ENCODE measurements around the gene MAPK7. TPM values are rescaled to one million over a fixed set of nuclear protein-coding genes. Genes with fewer than 3 reads are reported as not detected.

MAPK7 gene
- polyA plus RNA-seq, 6 donors from 2014 or later: 3.5 to 11.3 (median 7.3) TPM

DNA sequence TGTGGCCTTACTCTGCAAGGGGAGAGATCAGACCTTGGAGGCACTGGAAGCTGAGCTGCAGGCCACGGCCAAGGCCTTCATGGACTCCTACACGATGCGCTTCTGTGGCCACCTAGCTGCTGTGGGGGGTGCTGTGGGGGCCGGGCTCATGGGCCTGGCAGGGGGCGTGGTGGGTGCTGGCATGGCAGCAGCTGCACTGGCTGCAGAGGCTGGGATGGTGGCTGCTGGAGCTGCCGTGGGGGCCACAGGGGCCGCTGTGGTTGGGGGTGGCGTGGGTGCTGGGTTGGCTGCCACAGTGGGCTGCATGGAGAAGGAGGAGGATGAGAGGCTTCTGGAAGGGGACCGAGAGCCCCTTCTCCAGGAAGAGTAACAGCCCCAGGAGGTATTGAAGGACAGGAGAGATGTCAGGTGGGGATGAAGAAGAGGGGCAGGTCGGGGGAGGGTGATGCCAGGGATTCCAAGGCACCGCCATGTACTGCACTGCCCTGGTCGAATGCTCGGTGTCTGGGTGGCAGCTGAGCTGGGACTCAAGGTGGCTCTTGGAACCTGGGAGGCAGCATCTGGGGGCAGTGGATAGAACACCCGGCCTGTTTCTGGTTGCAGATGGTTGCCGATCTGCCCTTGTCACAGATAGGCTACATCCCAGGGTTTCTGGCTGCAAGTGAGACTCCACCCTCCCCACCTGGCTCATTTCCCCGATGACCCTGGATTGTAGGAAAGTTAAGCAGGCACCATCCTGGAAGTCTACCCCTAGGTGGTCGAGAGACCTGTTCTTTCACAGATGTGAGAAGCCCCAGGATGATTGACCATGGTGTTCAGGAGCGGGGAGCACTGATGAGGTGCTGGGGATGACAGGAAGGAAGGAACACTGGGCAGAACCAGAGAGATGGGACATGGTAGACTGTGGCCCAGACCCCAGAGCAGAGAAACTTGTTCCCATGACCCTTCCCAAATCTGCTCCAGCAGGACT is 37.8 kb downstream of the MAPK7 start:
- H3K27me3 Mint-ChIP-seq: peaks cover 7 to 34% (median 7%) of the 10 kb centered on the region in 3 donors
- no peak overlapping the region for H3K4me3 Mint-ChIP-seq
- no peak for ATAC-seq (ENCODE audit: low read depth in 2 of 2)
- H3K4me1 Mint-ChIP-seq: no peaks in the 10 kb centered on the region
- H3K27ac Mint-ChIP-seq: peak overlapping the region in 1 of 6 donors; percentile 49
- no peak for DNase-seq
- H3K36me3 Mint-ChIP-seq: no peaks in the 10 kb centered on the region
- no peaks in the 10 kb centered on the region for H3K9me3 Mint-ChIP-seq

DNA sequence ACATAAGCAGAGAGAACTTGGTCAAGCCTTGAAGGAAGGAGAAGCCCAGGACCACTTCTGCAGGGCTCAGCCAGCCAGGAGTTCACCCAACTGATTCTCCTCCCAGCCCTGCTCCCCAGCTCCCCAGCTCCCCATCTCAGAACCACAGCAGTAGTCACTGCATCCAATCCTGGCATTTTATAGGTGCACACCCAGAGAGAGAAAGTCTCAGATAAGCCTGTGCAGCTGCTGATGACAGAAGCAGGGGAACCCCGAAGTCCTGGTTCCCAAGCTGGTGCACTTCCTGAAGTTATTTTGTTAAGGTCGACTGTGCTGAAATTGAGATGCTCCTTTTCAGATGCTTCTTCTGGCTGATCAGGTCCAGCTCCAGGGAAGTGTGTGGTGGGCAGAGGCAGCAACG is 39.3 kb downstream of the MAPK7 start:
- Mint-ChIP-seq H3K4me3 (no peak overlapping the region), H3K27me3 (peaks cover 7 to 28% (median 7%) of the 10 kb centered on the region in 3 donors), H3K4me1 (no peaks in the 10 kb centered on the region), H3K9me3 (no peaks in the 10 kb centered on the region), H3K27ac (peak overlapping the region in 1 of 6 donors; percentile 37), H3K36me3 (no peaks in the 10 kb centered on the region)
- ATAC-seq (ENCODE audit: low read depth in 2 of 2) (no peak), DNase-seq (no peak)

DNA sequence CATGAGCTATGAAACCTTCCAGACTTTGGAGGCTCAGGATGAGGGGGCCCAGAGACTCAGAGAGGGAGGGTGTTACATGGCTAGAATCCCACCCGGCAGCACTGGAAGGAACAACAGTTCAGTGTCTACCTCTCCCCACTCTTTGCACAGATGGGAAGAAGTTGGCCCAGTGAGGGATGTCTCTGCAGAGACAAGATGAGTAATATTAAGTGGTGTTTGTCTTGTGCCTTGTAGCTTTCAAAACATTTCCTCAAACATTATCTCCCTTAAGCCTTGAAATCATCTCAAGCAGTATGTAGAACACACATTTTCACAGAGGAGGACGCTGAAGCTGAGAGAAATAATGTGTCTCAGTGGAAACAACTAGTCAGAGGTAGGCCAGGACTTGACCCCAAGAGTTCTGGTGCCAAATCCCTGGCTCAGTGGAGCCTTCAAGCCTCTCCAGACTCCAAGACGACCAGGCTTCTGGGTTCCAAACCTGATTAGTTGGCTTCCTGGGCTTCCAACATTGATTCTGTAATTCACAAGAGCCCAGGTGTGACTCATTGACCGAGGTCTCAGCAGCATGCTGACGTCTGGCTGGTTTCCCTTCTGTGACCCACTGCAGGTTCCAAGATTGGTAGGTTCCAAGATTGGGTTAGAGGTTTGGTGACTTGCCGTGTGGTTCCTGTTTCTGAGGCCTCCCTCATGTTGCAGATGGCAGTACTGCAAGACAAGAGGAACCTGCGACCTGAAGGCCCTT is 40.1 kb downstream of the MAPK7 start:
- H3K27ac Mint-ChIP-seq: peak overlapping the region in 2 of 6 donors; percentile 1 to 54
- DNase-seq: no peak
- ATAC-seq (ENCODE audit: low read depth in 2 of 2): peak in 1 of 2 donors; percentile 25

DNA sequence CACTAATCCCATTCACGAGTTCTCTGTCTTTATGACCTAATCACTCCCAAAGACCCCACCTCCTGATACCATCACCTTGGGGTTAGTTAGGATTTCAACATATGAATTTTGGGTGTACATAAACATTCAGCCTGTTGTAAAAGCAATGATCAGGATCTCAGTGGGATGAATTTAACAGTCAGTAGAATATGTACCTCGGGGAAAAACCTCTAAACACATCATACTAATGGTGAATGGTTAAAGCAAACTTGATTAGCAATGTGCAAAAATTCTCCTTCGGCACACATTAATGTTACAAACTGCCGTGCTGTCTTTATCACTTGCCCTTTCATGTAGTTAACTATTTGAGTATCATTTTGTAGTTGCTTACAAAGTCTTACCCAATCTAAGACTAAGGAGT is 42.9 kb downstream of the MAPK7 start:
- H3K27me3 Mint-ChIP-seq: peaks cover 0 to 21% (median 7%) of the 10 kb centered on the region in 3 donors
- H3K27ac Mint-ChIP-seq: no peak overlapping the region
- ATAC-seq (ENCODE audit: low read depth in 2 of 2) (no peak), DNase-seq (no peak)
- H3K4me3 Mint-ChIP-seq: no peak overlapping the region
- H3K9me3 Mint-ChIP-seq: no peaks in the 10 kb centered on the region
- H3K36me3 Mint-ChIP-seq: no peaks in the 10 kb centered on the region
- no peaks in the 10 kb centered on the region for H3K4me1 Mint-ChIP-seq

More for the DNA sequence above, 40.1 kb downstream of the MAPK7 start:
- peaks cover 1 to 28% (median 7%) of the 10 kb centered on the region in 3 donors for H3K27me3 Mint-ChIP-seq
- H3K4me1 Mint-ChIP-seq: no peaks in the 10 kb centered on the region
- no peak overlapping the region for H3K4me3 Mint-ChIP-seq
- no peaks in the 10 kb centered on the region for H3K9me3 Mint-ChIP-seq
- no peaks in the 10 kb centered on the region for H3K36me3 Mint-ChIP-seq

DNA sequence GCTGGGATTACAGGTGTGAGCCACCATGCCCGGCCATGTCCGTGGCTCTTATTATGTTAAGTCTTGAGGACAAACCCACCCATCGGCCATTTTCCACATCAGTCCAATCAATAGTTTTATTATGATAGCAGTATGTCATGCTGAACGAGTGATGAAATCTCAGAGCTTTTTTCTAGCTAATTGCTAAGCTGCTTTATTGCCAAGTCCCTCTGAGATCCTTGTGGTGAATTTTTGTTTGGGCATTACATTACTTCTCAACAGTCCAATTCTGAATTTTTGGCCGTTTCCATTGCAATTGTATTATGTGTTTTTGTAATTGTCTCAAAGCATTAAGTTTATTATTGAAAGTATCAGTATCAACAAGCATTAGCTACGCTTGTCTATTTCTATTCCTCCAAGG is 43.6 kb downstream of the MAPK7 start:
- DNase-seq (no peak), ATAC-seq (ENCODE audit: low read depth in 2 of 2) (no peak)
- Mint-ChIP-seq H3K4me3 (no peak overlapping the region), H3K27me3 (peaks cover 0 to 23% (median 7%) of the 10 kb centered on the region in 3 donors), H3K9me3 (no peaks in the 10 kb centered on the region), H3K27ac (no peak overlapping the region), H3K4me1 (no peaks in the 10 kb centered on the region), H3K36me3 (no peaks in the 10 kb centered on the region)

DNA sequence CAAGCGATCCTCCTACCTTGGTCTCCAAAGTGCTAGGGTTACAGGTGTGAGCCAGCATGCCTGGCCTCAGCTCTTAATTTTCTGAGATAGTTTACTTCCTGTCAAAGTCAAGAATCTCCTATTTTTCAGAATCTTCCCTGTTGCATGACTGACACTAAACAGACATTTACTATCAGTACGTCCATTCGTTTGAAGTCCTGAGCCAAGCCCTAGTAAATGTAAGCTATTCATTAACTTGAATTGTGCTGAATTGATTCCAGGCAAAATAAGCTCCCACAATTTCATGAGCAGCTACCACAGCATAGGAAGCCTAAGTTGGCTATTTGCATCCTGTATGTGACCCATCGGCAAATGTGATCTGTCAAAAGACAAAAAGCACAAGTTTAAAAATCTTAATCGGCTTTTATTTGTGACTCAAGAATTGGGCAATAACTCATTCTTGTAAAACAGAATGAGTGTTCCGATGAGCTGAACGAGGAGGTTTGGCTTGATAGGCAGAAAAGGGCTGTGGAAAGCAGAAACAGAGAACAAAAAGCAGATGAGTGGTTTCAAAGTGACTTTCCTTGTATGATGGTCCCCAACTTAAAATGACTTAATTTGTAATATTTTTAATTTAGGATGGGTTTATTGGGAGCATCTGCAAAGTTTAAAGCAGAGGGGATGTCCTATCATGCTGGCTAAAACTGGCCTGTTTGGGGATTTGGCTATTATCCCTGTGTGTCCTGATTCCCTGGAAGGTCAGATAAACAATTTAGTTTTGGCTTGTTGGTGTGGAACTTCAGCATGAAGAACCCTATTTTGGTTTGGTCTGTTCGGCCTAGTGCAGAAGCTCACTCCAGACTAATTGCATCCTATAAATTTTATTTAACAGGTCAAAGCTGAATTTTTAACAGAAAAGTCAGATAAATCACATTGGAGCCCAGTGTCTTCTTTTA is 46.9 kb downstream of the MAPK7 start:
- H3K4me3 Mint-ChIP-seq: no peak overlapping the region
- DNase-seq (no peak), ATAC-seq (ENCODE audit: low read depth in 2 of 2) (no peak)
- no peak overlapping the region for H3K27ac Mint-ChIP-seq
- H3K36me3 Mint-ChIP-seq: no peaks in the 10 kb centered on the region
- peaks cover 0 to 28% (median 5%) of the 10 kb centered on the region in 3 donors for H3K27me3 Mint-ChIP-seq
- no peaks in the 10 kb centered on the region for H3K4me1 Mint-ChIP-seq
- no peaks in the 10 kb centered on the region for H3K9me3 Mint-ChIP-seq

DNA sequence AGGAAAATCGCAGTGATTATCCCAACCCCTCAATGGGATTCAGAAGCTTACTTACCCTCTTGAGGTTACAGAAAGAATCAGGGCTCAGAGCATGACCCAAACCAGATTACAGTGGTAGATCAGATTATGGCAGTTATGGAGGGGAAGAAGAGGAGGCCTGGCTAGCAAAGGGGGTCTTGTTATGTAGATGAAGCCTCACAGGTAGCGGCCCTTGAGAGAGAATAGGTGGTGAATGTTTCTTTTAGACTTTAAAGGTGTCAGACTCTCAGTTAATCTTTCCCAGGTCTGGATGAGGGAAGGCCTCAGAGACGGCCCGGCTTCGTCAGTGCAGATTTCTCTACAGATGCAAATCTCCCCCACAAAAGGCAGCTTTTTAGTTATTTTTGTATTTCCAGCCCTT is 48.3 kb downstream of the MAPK7 start:
- Mint-ChIP-seq H3K4me3 (no peak overlapping the region), H3K27me3 (peaks cover 0 to 22% (median 7%) of the 10 kb centered on the region in 3 donors), H3K9me3 (no peaks in the 10 kb centered on the region), H3K27ac (no peak overlapping the region), H3K36me3 (no peaks in the 10 kb centered on the region), H3K4me1 (no peaks in the 10 kb centered on the region)
- ATAC-seq (ENCODE audit: low read depth in 2 of 2) (no peak), DNase-seq (no peak)

DNA sequence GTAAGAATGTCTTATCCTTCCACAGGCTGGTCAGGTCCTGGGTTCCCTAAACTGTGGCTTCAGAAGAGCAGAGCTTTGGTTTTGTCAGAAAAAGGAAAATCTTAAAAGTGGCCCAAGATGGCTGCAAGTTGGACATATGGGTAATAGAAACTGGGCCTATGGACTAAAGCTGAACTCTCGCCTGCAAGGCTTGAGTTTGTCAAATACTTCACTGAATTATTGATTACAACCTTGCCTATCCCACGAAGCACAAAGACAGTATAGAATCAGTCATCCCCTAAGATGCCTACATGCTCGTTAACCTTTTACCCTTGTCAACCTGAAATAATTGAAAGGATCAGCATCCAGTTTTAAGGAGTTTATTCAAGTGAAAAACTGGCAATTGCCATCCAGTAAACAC is 53.4 kb downstream of the MAPK7 start:
- DNase-seq (no peak), ATAC-seq (ENCODE audit: low read depth in 2 of 2) (no peak)
- Mint-ChIP-seq H3K4me3 (no peak overlapping the region), H3K36me3 (no peaks in the 10 kb centered on the region), H3K27ac (no peak overlapping the region), H3K27me3 (peaks cover 0 to 11% (median 10%) of the 10 kb centered on the region in 3 donors), H3K4me1 (no peaks in the 10 kb centered on the region), H3K9me3 (no peaks in the 10 kb centered on the region)

Other genes with a start within 250 kb of the MAPK7 start
- gene EPN2, start 141.1 kb upstream of the MAPK7 start, polyA plus RNA-seq (ENCODE audit: low read depth in 6 of 6): 10 to 100 TPM in 5 of 6 donors, 1 to 10 TPM in 1; 9.8 to 35.0 (median 28.9) TPM
- gene B9D1, start 15.8 kb upstream of the MAPK7 start, polyA plus RNA-seq (ENCODE audit: low read depth in 6 of 6): 1 to 10 TPM; 1.2 to 4.1 (median 1.6) TPM
- gene MFAP4, start 8.7 kb downstream of the MAPK7 start, polyA plus RNA-seq (ENCODE audit: low read depth in 6 of 6): not detected
- not detected for gene RNF112, start 32.7 kb downstream of the MAPK7 start, polyA plus RNA-seq (ENCODE audit: low read depth in 6 of 6)
- not detected for gene SLC47A1, start 155.4 kb downstream of the MAPK7 start, polyA plus RNA-seq (ENCODE audit: low read depth in 6 of 6)